Hepatocyte (in vitro differentiated cells): ENCODE data around the gene SGPL1.

Experiments used
- EZH2 ChIP-seq: fragments of 200-600 bp; sonication (generic); IDR thresholded peaks from 2 replicates; pipeline ENCODE4 v1.6.1; 2016; ENCODE audit warnings: antibody characterized with exemption, mild to moderate bottlenecking, borderline replicate concordance
- EZH2phosphoT487 ChIP-seq: fragments of 200-600 bp; sonication (generic); IDR thresholded peaks from one replicate; pipeline ENCODE4 v1.6.1; 2018; ENCODE audit warnings: antibody characterized with exemption, mild to moderate bottlenecking, low read depth, moderate library complexity; ENCODE audit not compliant: unreplicated experiment, severe bottlenecking
- TF ChIP-seq, protein P1 (sequence below): fragments of 200-600 bp; sonication (generic); IDR thresholded peaks from 2 replicates; pipeline ENCODE4 v1.5.1; 2016; ENCODE audit warnings: antibody characterized with exemption, mild to moderate bottlenecking; ENCODE audit not compliant: poor library complexity

DNA sequence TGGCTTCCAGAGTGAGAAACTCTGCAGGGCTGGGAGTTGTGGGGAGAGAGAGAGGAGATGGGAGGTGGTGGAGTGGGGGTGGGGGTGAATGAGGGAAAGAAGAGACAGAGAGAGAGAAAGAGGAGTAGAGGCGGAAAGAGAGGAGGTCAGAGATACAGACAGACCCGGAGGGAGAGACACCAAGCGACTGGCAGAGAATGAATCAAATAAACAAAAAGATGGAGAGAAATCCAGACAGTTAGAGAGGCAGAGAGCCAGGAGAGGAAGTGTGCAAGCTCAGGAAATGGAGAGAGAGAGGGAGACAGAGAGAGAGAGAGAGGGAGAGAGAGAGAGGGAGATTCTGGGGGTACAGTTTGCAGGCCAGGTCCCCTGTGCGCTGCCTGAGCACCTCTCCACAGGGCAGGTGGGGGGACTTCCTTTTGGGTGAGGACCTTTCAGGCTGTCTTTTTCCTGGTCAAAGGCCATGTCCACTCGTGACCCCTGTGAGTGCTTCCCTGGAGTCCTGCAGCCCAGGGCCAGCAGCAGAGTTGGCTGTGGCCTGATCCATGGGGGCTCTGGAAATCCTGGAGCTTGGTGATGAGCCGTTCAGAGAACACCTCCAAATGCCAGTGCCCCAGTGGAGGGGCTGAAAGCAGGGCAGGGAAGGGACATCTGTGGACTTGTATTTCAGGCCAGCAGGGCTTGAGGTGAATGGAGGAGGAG, 97.6 kb downstream of the SGPL1 start:
- TF ChIP-seq, protein P1, sequence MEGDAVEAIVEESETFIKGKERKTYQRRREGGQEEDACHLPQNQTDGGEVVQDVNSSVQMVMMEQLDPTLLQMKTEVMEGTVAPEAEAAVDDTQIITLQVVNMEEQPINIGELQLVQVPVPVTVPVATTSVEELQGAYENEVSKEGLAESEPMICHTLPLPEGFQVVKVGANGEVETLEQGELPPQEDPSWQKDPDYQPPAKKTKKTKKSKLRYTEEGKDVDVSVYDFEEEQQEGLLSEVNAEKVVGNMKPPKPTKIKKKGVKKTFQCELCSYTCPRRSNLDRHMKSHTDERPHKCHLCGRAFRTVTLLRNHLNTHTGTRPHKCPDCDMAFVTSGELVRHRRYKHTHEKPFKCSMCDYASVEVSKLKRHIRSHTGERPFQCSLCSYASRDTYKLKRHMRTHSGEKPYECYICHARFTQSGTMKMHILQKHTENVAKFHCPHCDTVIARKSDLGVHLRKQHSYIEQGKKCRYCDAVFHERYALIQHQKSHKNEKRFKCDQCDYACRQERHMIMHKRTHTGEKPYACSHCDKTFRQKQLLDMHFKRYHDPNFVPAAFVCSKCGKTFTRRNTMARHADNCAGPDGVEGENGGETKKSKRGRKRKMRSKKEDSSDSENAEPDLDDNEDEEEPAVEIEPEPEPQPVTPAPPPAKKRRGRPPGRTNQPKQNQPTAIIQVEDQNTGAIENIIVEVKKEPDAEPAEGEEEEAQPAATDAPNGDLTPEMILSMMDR = no peak
- TF ChIP-seq EZH2 (no peak), EZH2phosphoT487 (no peak)
